Dendritic cell treated with granulocyte-macrophage colony-stimulating factor and Interleukin-4, amounts not matched to agents 40 ng/mL and 50 ng/mL, for 4 days (primary cell): ENCODE results near the gene PEAR1.

Experiments
- H3K27ac Mint-ChIP-seq: one replicate; pipeline ENCODE4 v1.8.0; 2022; ENCODE audit warnings: mild to moderate bottlenecking, mixed read lengths
- H3K27me3 Mint-ChIP-seq: one replicate; pipeline ENCODE4 v1.8.0; 2022; ENCODE audit warnings: mild to moderate bottlenecking, mixed read lengths
- H3K36me3 Mint-ChIP-seq: one replicate; pipeline ENCODE4 v1.8.0; 2022; ENCODE audit warnings: low read depth, mixed read lengths
- H3K4me1 Mint-ChIP-seq: one replicate; pipeline ENCODE4 v1.8.0; 2022; ENCODE audit warnings: low read depth, mixed read lengths
- H3K4me3 Mint-ChIP-seq: one replicate; pipeline ENCODE4 v1.8.0; 2022; ENCODE audit warnings: mild to moderate bottlenecking, moderate library complexity, mixed read lengths
- H3K9me3 Mint-ChIP-seq: one replicate; pipeline ENCODE4 v1.8.0; 2022; ENCODE audit warnings: mixed read lengths
- intact Hi-C: fragments of 100-400 bp; cut with micrococcal nuclease; formaldehyde crosslinking; loops from one replicate; pipeline ENCODE4 v1.15.0; 2022

The PEAR1 gene

GRCh38 chr1:156905176-156905575 is 11.7 kb downstream of the PEAR1 start:
- intact Hi-C loops = no loop called here
- Mint-ChIP-seq H3K27me3 (peaks cover 31% of the 10 kb centered on the region), H3K36me3 (no peaks in the 10 kb centered on the region), H3K27ac (peak overlapping the region; percentile 65), H3K4me1 (peaks cover 36% of the 10 kb centered on the region), H3K4me3 (no peak overlapping the region), H3K9me3 (no peaks in the 10 kb centered on the region)

- intact Hi-C loops = no loop called here
- H3K36me3 Mint-ChIP-seq = no peaks in the 10 kb centered on the region
- H3K9me3 Mint-ChIP-seq = no peaks in the 10 kb centered on the region
- H3K4me1 Mint-ChIP-seq = peaks cover 34% of the 10 kb centered on the region
- peaks cover 34% of the 10 kb centered on the region for H3K27me3 Mint-ChIP-seq
- H3K4me3 Mint-ChIP-seq = no peak overlapping the region
- H3K27ac Mint-ChIP-seq = peak overlapping the region; percentile 65
Observed at GRCh38 chr1:156905651-156906050, 12.1 kb downstream of the PEAR1 start.

GRCh38 chr1:156906206-156906906 is 12.8 kb downstream of the PEAR1 start:
- Mint-ChIP-seq H3K4me1 (peaks cover 27% of the 10 kb centered on the region), H3K27ac (peak overlapping the region; percentile 65), H3K27me3 (peaks cover 32% of the 10 kb centered on the region), H3K4me3 (no peak overlapping the region), H3K36me3 (no peaks in the 10 kb centered on the region), H3K9me3 (no peaks in the 10 kb centered on the region)
- intact Hi-C loops = no loop called here

DNA sequence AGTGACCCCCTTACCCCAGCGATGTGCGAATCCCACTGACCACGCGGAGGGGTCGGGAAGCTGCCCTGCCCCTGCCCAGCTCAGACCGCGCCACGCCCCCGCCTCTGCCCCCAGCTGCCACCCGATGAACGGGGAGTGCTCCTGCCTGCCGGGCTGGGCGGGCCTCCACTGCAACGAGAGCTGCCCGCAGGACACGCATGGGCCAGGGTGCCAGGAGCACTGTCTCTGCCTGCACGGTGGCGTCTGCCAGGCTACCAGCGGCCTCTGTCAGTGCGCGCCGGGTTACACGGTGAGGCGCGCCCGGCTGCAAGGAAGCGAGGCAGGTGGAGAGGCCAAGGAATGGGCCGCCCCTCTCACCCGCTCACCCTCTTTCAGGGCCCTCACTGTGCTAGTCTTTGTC is 15.0 kb downstream of the PEAR1 start:
- Mint-ChIP-seq H3K36me3 (no peaks in the 10 kb centered on the region), H3K9me3 (no peaks in the 10 kb centered on the region), H3K27me3 (peaks cover 19% of the 10 kb centered on the region), H3K27ac (peak overlapping the region; percentile 28), H3K4me1 (peaks cover 29% of the 10 kb centered on the region), H3K4me3 (no peak overlapping the region)
- intact Hi-C loops = no loop called here

- H3K36me3 Mint-ChIP-seq = no peaks in the 10 kb centered on the region
- H3K27ac Mint-ChIP-seq = peak overlapping the region; percentile 28
- peaks cover 18% of the 10 kb centered on the region for H3K27me3 Mint-ChIP-seq
- H3K4me1 Mint-ChIP-seq = peaks cover 29% of the 10 kb centered on the region
- no peak overlapping the region for H3K4me3 Mint-ChIP-seq
- no peaks in the 10 kb centered on the region for H3K9me3 Mint-ChIP-seq
- intact Hi-C loops = no loop called here
Observed at GRCh38 chr1:156908955-156909354, 15.4 kb downstream of the PEAR1 start.

DNA sequence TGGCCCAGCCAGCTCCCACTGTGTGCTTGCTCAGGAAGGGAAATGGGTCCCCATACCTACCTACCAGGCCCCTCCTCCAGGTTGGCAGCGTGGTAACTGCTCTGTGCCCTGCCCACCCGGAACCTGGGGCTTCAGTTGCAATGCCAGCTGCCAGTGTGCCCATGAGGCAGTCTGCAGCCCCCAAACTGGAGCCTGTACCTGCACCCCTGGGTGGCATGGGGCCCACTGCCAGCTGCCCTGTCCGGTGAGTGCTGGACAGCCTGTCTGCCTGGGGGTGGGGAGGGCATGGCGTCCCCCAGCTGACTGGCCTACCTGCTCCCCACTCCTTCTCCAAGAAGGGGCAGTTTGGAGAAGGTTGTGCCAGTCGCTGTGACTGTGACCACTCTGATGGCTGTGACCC is 16.2 kb downstream of the PEAR1 start:
- H3K9me3 Mint-ChIP-seq = no peaks in the 10 kb centered on the region
- intact Hi-C loops = no loop called here
- H3K4me3 Mint-ChIP-seq = no peak overlapping the region
- peaks cover 29% of the 10 kb centered on the region for H3K4me1 Mint-ChIP-seq
- H3K27me3 Mint-ChIP-seq = peaks cover 20% of the 10 kb centered on the region
- H3K27ac Mint-ChIP-seq = no peak overlapping the region
- H3K36me3 Mint-ChIP-seq = no peaks in the 10 kb centered on the region

DNA sequence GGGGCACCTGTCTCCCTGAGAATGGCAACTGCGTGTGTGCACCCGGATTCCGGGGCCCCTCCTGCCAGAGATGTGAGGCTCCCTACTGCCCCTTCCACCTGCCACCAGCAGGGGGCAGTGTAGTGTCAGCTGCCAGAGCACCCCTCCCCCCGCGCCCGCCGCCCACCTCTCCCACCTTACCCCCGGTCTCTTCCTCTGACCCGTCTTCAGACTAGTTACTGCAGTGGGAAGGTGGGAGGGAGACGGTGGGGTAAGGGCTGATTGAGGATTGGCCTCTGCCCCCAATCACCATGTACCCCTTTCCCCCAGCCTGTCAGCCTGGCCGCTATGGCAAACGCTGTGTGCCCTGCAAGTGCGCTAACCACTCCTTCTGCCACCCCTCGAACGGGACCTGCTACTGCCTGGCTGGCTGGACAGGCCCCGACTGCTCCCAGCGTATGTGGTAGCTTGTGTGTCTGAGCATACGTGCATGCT is 16.8 kb downstream of the PEAR1 start:
- peaks cover 27% of the 10 kb centered on the region for H3K4me1 Mint-ChIP-seq
- no peaks in the 10 kb centered on the region for H3K36me3 Mint-ChIP-seq
- no peak overlapping the region for H3K4me3 Mint-ChIP-seq
- H3K27me3 Mint-ChIP-seq = peaks cover 20% of the 10 kb centered on the region
- H3K27ac Mint-ChIP-seq = no peak overlapping the region
- intact Hi-C loops = no loop called here
- no peaks in the 10 kb centered on the region for H3K9me3 Mint-ChIP-seq

- H3K27me3 Mint-ChIP-seq = peaks cover 17% of the 10 kb centered on the region
- no peaks in the 10 kb centered on the region for H3K9me3 Mint-ChIP-seq
- intact Hi-C loops = no loop called here
- H3K36me3 Mint-ChIP-seq = no peaks in the 10 kb centered on the region
- peaks cover 16% of the 10 kb centered on the region for H3K4me1 Mint-ChIP-seq
- no peak overlapping the region for H3K4me3 Mint-ChIP-seq
- H3K27ac Mint-ChIP-seq = no peak overlapping the region
Observed at GRCh38 chr1:156911577-156912298, 18.2 kb downstream of the PEAR1 start.

GRCh38 chr1:156912310-156912709 is 18.8 kb downstream of the PEAR1 start:
- H3K4me3 Mint-ChIP-seq = no peak overlapping the region
- H3K9me3 Mint-ChIP-seq = no peaks in the 10 kb centered on the region
- intact Hi-C loops = no loop called here
- H3K4me1 Mint-ChIP-seq = peaks cover 11% of the 10 kb centered on the region
- no peak overlapping the region for H3K27ac Mint-ChIP-seq
- peaks cover 17% of the 10 kb centered on the region for H3K27me3 Mint-ChIP-seq
- H3K36me3 Mint-ChIP-seq = no peaks in the 10 kb centered on the region

- Mint-ChIP-seq H3K36me3 (no peaks in the 10 kb centered on the region), H3K27me3 (peaks cover 21% of the 10 kb centered on the region), H3K4me1 (peaks cover 6% of the 10 kb centered on the region), H3K4me3 (no peak overlapping the region), H3K9me3 (no peaks in the 10 kb centered on the region), H3K27ac (peak overlapping the region; percentile 2)
- intact Hi-C loops = no loop called here
Observed at GRCh38 chr1:156912861-156913808, 19.6 kb downstream of the PEAR1 start.

DNA sequence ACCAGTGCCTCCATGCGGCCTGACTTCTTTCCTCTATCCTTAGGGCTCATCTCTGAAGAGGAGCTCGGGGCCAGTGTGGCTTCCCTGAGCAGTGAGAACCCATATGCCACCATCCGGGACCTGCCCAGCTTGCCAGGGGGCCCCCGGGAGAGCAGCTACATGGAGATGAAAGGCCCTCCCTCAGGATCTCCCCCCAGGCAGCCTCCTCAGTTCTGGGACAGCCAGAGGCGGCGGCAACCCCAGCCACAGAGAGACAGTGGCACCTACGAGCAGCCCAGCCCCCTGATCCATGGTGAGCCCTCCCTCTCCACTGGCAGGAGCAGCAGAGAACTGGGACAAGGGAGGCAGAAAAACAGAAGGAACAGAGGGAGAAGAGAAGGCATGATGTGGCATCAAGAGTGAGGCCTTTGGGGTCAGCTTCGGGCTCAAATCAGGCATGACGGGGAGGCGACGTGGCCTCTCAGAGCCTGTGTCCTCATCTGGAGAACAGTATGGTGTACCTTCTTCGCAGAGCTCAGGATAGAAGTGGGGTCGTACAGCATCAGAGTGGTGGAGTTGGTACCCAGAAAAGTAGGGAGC is 20.4 kb downstream of the PEAR1 start:
- Mint-ChIP-seq H3K27me3 (peaks cover 27% of the 10 kb centered on the region), H3K9me3 (no peaks in the 10 kb centered on the region)
- intact Hi-C loops = no loop called here

GRCh38 chr1:156914440-156914856 is 20.9 kb downstream of the PEAR1 start:
- peaks cover 6% of the 10 kb centered on the region for H3K4me1 Mint-ChIP-seq
- H3K27ac Mint-ChIP-seq = no peak overlapping the region
- peaks cover 32% of the 10 kb centered on the region for H3K27me3 Mint-ChIP-seq
- no peak overlapping the region for H3K4me3 Mint-ChIP-seq
- H3K36me3 Mint-ChIP-seq = no peaks in the 10 kb centered on the region
- intact Hi-C loops = no loop called here
- H3K9me3 Mint-ChIP-seq = no peaks in the 10 kb centered on the region

More for the DNA sequence above, 20.4 kb downstream of the PEAR1 start:
- peak overlapping the region; percentile 2 for H3K27ac Mint-ChIP-seq
- peaks cover 6% of the 10 kb centered on the region for H3K4me1 Mint-ChIP-seq
- H3K36me3 Mint-ChIP-seq = no peaks in the 10 kb centered on the region
- H3K4me3 Mint-ChIP-seq = no peak overlapping the region

- peak within 1 kb of the TSS; percentile 30 for H3K4me3 Mint-ChIP-seq
- H3K36me3 Mint-ChIP-seq = no peaks in the 10 kb centered on the region
- intact Hi-C loops = loop anchor here (1.0 kb wide), 1 partner anchor 28 kb away; no protein-coding TSS in a partner anchor
- no peaks in the 10 kb centered on the region for H3K9me3 Mint-ChIP-seq
- no peak within 1 kb of the TSS for H3K27ac Mint-ChIP-seq
- peaks cover 75% of the 10 kb centered on the region for H3K27me3 Mint-ChIP-seq
- H3K4me1 Mint-ChIP-seq = peaks cover 22% of the 10 kb centered on the region
Observed at GRCh38 chr1:156920233-156921052, 26.9 kb downstream of the PEAR1 start, which contains the start of gene LRRC71. TSS of gene LRRC71 (plus strand) at chr1:156920632. CDS start at chr1:156920804, 172 bp downstream.
